ENCODE measurements around the gene PAMR1. TPM values are rescaled to one million over a fixed set of nuclear protein-coding genes. Genes with fewer than 3 reads are reported as not detected.

The PAMR1 gene
- total RNA-seq, 1 experiment from 2014 or later = 0.62 TPM

DNA sequence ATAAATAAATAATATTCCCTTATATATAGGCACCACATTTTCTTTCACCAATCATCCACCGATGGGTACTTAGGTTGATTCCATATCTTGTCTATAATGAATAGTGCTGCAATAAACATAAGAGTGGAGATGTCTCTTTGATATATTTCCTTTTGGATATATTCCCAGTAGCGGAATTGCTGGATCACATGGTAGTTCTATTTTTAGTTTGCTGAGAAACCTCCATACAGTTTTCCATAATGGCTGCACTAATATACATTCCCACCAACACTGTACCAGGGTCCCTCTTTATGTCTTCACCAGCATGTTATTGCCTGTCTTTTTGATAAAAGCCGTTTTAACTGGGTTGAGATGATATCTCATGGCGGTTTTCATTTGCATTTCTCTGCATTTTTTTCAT, 23.6 kb downstream of the PAMR1 start:
- Histone ChIP-seq H3K4me3 (ENCODE audit: low read depth, low read length, poor library complexity, severe bottlenecking) (no peak overlapping the region), H3K36me3 (ENCODE audit: insufficient read depth, low read length, poor library complexity, severe bottlenecking) (no peaks in the 10 kb centered on the region), H3K4me1 (ENCODE audit: insufficient read depth, low read length, poor library complexity, severe bottlenecking) (no peaks in the 10 kb centered on the region), H3K27me3 (replicated peaks; ENCODE audit: insufficient read depth, low read depth, low read length, poor library complexity) (peaks cover 18% of the 10 kb centered on the region), H3K9me3 (ENCODE audit: low read depth, low read length, poor library complexity, severe bottlenecking) (peaks cover 13% of the 10 kb centered on the region), H3K27ac (ENCODE audit: low read depth, low read length, poor library complexity, severe bottlenecking) (no peak overlapping the region)
- intact Hi-C loops (cut with micrococcal nuclease; ENCODE audit: unreplicated experiment) = no loop called here
- TF ChIP-seq EZH2 (IDR thresholded peaks at IDR 0.05; ENCODE audit: borderline replicate concordance, low read depth, low read length, poor library complexity, severe bottlenecking) = no peak
- TF ChIP-seq, protein P1, sequence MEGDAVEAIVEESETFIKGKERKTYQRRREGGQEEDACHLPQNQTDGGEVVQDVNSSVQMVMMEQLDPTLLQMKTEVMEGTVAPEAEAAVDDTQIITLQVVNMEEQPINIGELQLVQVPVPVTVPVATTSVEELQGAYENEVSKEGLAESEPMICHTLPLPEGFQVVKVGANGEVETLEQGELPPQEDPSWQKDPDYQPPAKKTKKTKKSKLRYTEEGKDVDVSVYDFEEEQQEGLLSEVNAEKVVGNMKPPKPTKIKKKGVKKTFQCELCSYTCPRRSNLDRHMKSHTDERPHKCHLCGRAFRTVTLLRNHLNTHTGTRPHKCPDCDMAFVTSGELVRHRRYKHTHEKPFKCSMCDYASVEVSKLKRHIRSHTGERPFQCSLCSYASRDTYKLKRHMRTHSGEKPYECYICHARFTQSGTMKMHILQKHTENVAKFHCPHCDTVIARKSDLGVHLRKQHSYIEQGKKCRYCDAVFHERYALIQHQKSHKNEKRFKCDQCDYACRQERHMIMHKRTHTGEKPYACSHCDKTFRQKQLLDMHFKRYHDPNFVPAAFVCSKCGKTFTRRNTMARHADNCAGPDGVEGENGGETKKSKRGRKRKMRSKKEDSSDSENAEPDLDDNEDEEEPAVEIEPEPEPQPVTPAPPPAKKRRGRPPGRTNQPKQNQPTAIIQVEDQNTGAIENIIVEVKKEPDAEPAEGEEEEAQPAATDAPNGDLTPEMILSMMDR (conservative IDR thresholded peaks at IDR 0.05; ENCODE audit: low read depth, low read length) = no peak
- POLR2A ChIA-PET (ENCODE audit: low non-redundant PET) = no interaction called here
- no TSS peak for BruUV-seq (replicated peaks)
- DNase-seq (ENCODE audit: low spot score) = no peak
- CTCF ChIA-PET = no interaction called here

DNA sequence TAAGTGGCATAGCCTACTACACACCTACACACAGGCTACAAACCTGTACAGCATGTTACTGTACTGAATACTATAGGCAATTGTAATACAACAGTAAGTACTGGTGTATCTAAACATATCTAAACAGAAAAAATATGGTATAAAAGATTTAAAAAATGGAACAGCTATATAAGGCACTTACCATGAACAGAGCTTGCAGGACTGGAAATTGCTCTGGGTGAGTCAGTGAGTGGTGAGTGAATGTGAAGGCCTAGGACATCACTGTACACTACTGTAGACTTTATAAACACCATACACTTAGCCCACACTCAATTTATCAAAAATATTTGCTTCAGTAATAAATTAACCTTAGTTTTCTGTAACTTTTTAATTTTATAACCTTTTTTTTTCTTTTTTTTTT, 24.7 kb downstream of the PAMR1 start:
- POLR2A ChIA-PET (ENCODE audit: low non-redundant PET) = no interaction called here
- intact Hi-C loops (cut with micrococcal nuclease; ENCODE audit: unreplicated experiment) = no loop called here

DNA sequence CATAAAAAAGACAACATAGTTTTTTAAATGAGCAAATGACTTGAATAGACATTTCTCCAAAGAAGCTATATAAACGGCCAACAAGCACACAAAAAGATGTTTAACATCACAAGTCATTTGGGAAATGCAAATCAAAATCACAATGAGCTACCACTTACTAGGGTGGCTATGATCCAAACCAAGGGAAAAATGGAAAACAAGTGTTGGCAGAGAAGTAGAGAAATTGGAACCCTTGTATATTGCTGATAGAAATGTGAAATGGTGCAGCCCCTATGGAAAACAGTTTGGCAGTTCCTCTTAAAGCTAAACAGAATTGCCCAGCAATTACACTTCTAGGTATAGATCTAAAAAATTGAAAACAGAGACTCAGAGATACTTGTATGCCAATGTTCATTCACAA, 29.0 kb downstream of the PAMR1 start:
- Histone ChIP-seq H3K4me1 (ENCODE audit: insufficient read depth, low read length, poor library complexity, severe bottlenecking) (no peaks in the 10 kb centered on the region), H3K27ac (ENCODE audit: low read depth, low read length, poor library complexity, severe bottlenecking) (no peak overlapping the region), H3K36me3 (ENCODE audit: insufficient read depth, low read length, poor library complexity, severe bottlenecking) (no peaks in the 10 kb centered on the region), H3K4me3 (ENCODE audit: low read depth, low read length, poor library complexity, severe bottlenecking) (no peak overlapping the region), H3K9me3 (ENCODE audit: low read depth, low read length, poor library complexity, severe bottlenecking) (no peaks in the 10 kb centered on the region), H3K27me3 (replicated peaks; ENCODE audit: insufficient read depth, low read depth, low read length, poor library complexity) (peaks cover 14% of the 10 kb centered on the region)
- CTCF ChIA-PET = no interaction called here
- no TSS peak for BruUV-seq (replicated peaks)
- DNase-seq (ENCODE audit: low spot score) = no peak
- intact Hi-C loops (cut with micrococcal nuclease; ENCODE audit: unreplicated experiment) = no loop called here
- TF ChIP-seq, protein P1 (conservative IDR thresholded peaks at IDR 0.05; ENCODE audit: low read depth, low read length) = no peak
- no peak for TF ChIP-seq EZH2 (IDR thresholded peaks at IDR 0.05; ENCODE audit: borderline replicate concordance, low read depth, low read length, poor library complexity, severe bottlenecking)
- POLR2A ChIA-PET (ENCODE audit: low non-redundant PET) = no interaction called here

More for the DNA sequence above, 24.7 kb downstream of the PAMR1 start:
- TF ChIP-seq, protein P1 (conservative IDR thresholded peaks at IDR 0.05; ENCODE audit: low read depth, low read length) = no peak
- TF ChIP-seq EZH2 (IDR thresholded peaks at IDR 0.05; ENCODE audit: borderline replicate concordance, low read depth, low read length, poor library complexity, severe bottlenecking) = no peak
- Histone ChIP-seq H3K4me3 (ENCODE audit: low read depth, low read length, poor library complexity, severe bottlenecking) (no peak overlapping the region), H3K9me3 (ENCODE audit: low read depth, low read length, poor library complexity, severe bottlenecking) (peaks cover 4% of the 10 kb centered on the region), H3K27ac (ENCODE audit: low read depth, low read length, poor library complexity, severe bottlenecking) (no peak overlapping the region), H3K27me3 (replicated peaks; ENCODE audit: insufficient read depth, low read depth, low read length, poor library complexity) (peaks cover 8% of the 10 kb centered on the region), H3K4me1 (ENCODE audit: insufficient read depth, low read length, poor library complexity, severe bottlenecking) (no peaks in the 10 kb centered on the region), H3K36me3 (ENCODE audit: insufficient read depth, low read length, poor library complexity, severe bottlenecking) (no peaks in the 10 kb centered on the region)
- DNase-seq (ENCODE audit: low spot score) = no peak
- CTCF ChIA-PET = no interaction called here
- no TSS peak for BruUV-seq (replicated peaks)

Measured in A673 (cell line).